Mammary epithelial cell (primary cell): ENCODE results near the gene BRINP1.

Experiments used
- EZH2 ChIP-seq: IDR thresholded peaks from 2 replicates; pipeline ENCODE4 v1.6.1; 2012; ENCODE audit warnings: low read length, inconsistent platforms, borderline replicate concordance
- TF ChIP-seq, protein P1 (sequence below), 2 donors: IDR thresholded peaks in 1 of 2; conservative IDR thresholded peaks in 1 of 2; 2 replicates each; pipeline ENCODE4 v1.5.1; 2011 to 2012; ENCODE audit warnings: inconsistent platforms in 2 of 2, low read length in 2 of 2, mild to moderate bottlenecking in 2 of 2, control low read depth in 1 of 2, low read depth in 1 of 2; ENCODE audit not compliant: insufficient read depth in 1 of 2; ENCODE audit errors: extremely low read depth in 1 of 2

DNA sequence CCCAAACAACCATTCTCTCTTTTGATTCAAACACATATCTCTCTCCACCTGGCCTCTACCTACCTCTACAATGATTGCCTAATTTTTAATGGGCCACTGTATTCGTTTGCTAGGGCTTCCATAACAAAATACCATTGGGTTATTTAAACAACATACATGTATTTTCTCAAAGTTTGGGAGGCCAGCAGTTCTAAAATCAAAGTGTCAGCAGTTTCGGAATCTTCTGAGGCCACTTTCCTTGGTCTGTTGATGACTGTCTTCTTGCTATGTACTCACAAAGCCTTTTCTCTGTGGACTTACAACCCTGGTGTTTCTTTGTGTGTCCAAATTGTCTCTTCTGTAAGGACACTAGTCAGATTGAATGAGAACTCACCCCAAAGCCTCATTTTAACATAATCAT is 214.7 kb downstream of the BRINP1 start:
- TF ChIP-seq, protein P1, sequence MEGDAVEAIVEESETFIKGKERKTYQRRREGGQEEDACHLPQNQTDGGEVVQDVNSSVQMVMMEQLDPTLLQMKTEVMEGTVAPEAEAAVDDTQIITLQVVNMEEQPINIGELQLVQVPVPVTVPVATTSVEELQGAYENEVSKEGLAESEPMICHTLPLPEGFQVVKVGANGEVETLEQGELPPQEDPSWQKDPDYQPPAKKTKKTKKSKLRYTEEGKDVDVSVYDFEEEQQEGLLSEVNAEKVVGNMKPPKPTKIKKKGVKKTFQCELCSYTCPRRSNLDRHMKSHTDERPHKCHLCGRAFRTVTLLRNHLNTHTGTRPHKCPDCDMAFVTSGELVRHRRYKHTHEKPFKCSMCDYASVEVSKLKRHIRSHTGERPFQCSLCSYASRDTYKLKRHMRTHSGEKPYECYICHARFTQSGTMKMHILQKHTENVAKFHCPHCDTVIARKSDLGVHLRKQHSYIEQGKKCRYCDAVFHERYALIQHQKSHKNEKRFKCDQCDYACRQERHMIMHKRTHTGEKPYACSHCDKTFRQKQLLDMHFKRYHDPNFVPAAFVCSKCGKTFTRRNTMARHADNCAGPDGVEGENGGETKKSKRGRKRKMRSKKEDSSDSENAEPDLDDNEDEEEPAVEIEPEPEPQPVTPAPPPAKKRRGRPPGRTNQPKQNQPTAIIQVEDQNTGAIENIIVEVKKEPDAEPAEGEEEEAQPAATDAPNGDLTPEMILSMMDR (conservative IDR thresholded peaks at IDR 0.05 in 1 of 2, IDR thresholded peaks at IDR 0.05 in 1 of 2; ENCODE audit: extremely low read depth in 1 of 2, insufficient read depth in 1 of 2, low read depth in 1 of 2, low read length in 2 of 2) = no peak
- no peak for TF ChIP-seq EZH2
